ENCODE measurements around the gene PCMTD2. TPM values are rescaled to one million over a fixed set of nuclear protein-coding genes. Genes with fewer than 3 reads are reported as not detected.

The PCMTD2 gene
- total and polyA plus RNA-seq, 10 of the 15 experiments (the other 5 are each of a cell fraction or from before 2014, with no cell fraction given), result 6.8 to 36.8 (median 16.5) TPM

DNA sequence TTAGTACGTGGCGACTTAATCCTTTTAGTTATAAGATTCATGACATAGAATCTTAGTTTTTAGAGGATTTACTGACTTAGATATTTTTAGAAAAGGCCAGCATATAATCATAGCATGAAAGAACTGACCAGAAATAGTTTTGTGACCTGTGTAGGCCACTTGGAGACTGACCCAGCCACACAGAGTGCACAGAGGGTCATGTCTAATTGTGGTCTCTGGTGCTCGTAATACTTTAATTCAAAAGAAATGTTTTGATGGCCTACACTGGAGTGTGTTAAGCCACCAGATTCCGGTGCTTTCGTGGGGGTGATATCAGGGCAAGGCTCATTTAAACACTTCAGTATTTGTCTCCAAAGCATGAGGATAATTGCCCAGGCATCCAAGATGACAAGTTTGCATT lies 11.4 kb downstream of the PCMTD2 start:
- no peak overlapping the region for H3K4me2 ChIP-seq (ENCODE audit: control insufficient read depth, insufficient read depth)
- BruUV-seq (replicated peaks), result no TSS peak
- H3K9me3 ChIP-seq (replicated peaks; ENCODE audit: control insufficient read depth, insufficient read depth, low read length), result no peaks in the 10 kb centered on the region
- FAIRE-seq, result no peak
- no peak overlapping the region for H2AFZ ChIP-seq (ENCODE audit: control insufficient read depth, low read depth, low read length)
- H3K27ac ChIP-seq (ENCODE audit: control insufficient read depth, insufficient read depth), result no peak overlapping the region
- ChIA-PET SMC1A (ENCODE audit: uncharacterized antibody, unreplicated experiment) (interaction anchor here (1.9 kb wide), 1 partner anchor 10 kb away, joined by 6 read pairs; no protein-coding TSS in a partner anchor), POLR2A (no interaction called here), CTCF (interaction anchor here (0.6 kb wide), 1 partner anchor 18 kb away, joined by 3 read pairs; no protein-coding TSS in a partner anchor), RAD21 (ENCODE audit: unreplicated experiment) (no interaction called here)
- DNase-seq (ENCODE audit: low read depth, low spot score), result no peak
- no peaks in the 10 kb centered on the region for H3K27me3 ChIP-seq (replicated peaks in 1 of 2; ENCODE audit: control insufficient read depth in 2 of 2, insufficient read depth in 2 of 2, low read length in 1 of 2)
- no peak overlapping the region for H3K4me3 ChIP-seq
- in situ Hi-C loops (cut with MboI) (no loop called here), intact Hi-C loops (cut with micrococcal nuclease; ENCODE audit: unreplicated experiment) (no loop called here)
- 99% methylated on average over 5 of the region's 5 CpGs for whole genome bisulfite sequencing (ENCODE audit: insufficient coverage, insufficient replicate concordance, low lambda C conversion rate, missing lambda C conversion rate)
- no peaks in the 10 kb centered on the region for H3K79me2 ChIP-seq (ENCODE audit: control insufficient read depth, insufficient read depth, low read length)
- H3K36me3 ChIP-seq (ENCODE audit: control insufficient read depth in 2 of 2, insufficient read depth in 2 of 2, low read length in 1 of 2), result peaks cover 1 to 8% of the 10 kb centered on the region in 2 experiments; a peak in 3 of 4 replicates
- H4K20me1 ChIP-seq (ENCODE audit: control insufficient read depth, insufficient read depth), result no peaks in the 10 kb centered on the region
- TF ChIP-seq WRNIP1 (IDR thresholded peaks at IDR 0.05; ENCODE audit: borderline replicate concordance, low read depth, low read length) (no peak), BCL11A (IDR thresholded peaks at IDR 0.05; ENCODE audit: low read depth, low read length) (no peak), GATAD2B (conservative IDR thresholded peaks at IDR 0.05; ENCODE audit: low read depth) (no peak), EP300 (IDR thresholded peaks at IDR 0.05; ENCODE audit: borderline replicate concordance in 1 of 2, control insufficient read depth in 1 of 2, low read depth in 2 of 2, low read length in 2 of 2) (no peak), HDAC6 (IDR thresholded peaks at IDR 0.05; ENCODE audit: unreplicated experiment) (no peak), ZNF622 (IDR thresholded peaks at IDR 0.05) (no peak), ZNF274 (IDR thresholded peaks at IDR 0.05; ENCODE audit: insufficient read depth, insufficient read length) (no peak), MYB (IDR thresholded peaks at IDR 0.05; ENCODE audit: borderline replicate concordance, low read depth, low read length) (no peak), DPF2 (IDR thresholded peaks at IDR 0.05) (no peak), STAT3 (IDR thresholded peaks at IDR 0.05; ENCODE audit: low read depth, low read length) (no peak)
- TF ChIP-seq, protein P1, sequence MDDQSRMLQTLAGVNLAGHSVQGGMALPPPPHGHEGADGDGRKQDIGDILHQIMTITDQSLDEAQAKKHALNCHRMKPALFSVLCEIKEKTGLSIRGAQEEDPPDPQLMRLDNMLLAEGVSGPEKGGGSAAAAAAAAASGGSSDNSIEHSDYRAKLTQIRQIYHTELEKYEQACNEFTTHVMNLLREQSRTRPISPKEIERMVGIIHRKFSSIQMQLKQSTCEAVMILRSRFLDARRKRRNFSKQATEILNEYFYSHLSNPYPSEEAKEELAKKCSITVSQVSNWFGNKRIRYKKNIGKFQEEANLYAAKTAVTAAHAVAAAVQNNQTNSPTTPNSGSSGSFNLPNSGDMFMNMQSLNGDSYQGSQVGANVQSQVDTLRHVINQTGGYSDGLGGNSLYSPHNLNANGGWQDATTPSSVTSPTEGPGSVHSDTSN (IDR thresholded peaks at IDR 0.05; ENCODE audit: insufficient replicate concordance, low read depth, low read length), result no peak
- no peak for ATAC-seq
- no peaks in the 10 kb centered on the region for H3K4me1 ChIP-seq (ENCODE audit: control insufficient read depth, insufficient read depth, low read length)
- H3K9ac ChIP-seq (ENCODE audit: control insufficient read depth, insufficient read depth, low read length), result no peak overlapping the region

Measured in GM12878 (cell line).